SW480 (cell line): ENCODE measurements around the gene PCIF1.
"Not testable (repeated sequence)": the region's sequence is repeated elsewhere in the genome, so short reads cannot be mapped to it uniquely, and the experiment has no call there.

Experiments
- DNase-seq: peaks from one replicate; pipeline ENCODE4 v3.0.0-alpha.2; 2016; ENCODE audit warnings: low spot score

PCIF1 gene

GRCh38 chr20:45947110-45947866, 12.8 kb downstream of the PCIF1 start:
- DNase-seq, result no peak

- DNase-seq, result no peak
Observed at GRCh38 chr20:45948261-45948733, 13.8 kb downstream of the PCIF1 start.

- no peak for DNase-seq
Observed at GRCh38 chr20:45948742-45949541, 14.5 kb downstream of the PCIF1 start.

GRCh38 chr20:45949542-45950329, 15.3 kb downstream of the PCIF1 start:
- no peak for DNase-seq

GRCh38 chr20:45950330-45950646, 15.8 kb downstream of the PCIF1 start:
- no peak for DNase-seq

GRCh38 chr20:45951925-45952834, 17.7 kb downstream of the PCIF1 start:
- DNase-seq, result no peak

GRCh38 chr20:45952861-45953260, 18.4 kb downstream of the PCIF1 start:
- no peak for DNase-seq

GRCh38 chr20:45953672-45954071, 19.2 kb downstream of the PCIF1 start:
- DNase-seq, result no peak

- not testable (repeated sequence) for DNase-seq
Observed at GRCh38 chr20:45956326-45956725, 21.8 kb downstream of the PCIF1 start.

GRCh38 chr20:45957021-45957941, 22.8 kb downstream of the PCIF1 start:
- DNase-seq, result no peak

- no peak for DNase-seq
Observed at GRCh38 chr20:45958593-45958992, 24.1 kb downstream of the PCIF1 start.

GRCh38 chr20:45959126-45959525, 24.6 kb downstream of the PCIF1 start:
- DNase-seq, result no peak

- DNase-seq, result no peak
Observed at GRCh38 chr20:45959956-45960630, 25.6 kb downstream of the PCIF1 start.

- no peak for DNase-seq
Observed at GRCh38 chr20:45962031-45962755, 27.7 kb downstream of the PCIF1 start.

- peak; percentile 97 for DNase-seq
Observed at GRCh38 chr20:45963059-45964005, 28.8 kb downstream of the PCIF1 start.

GRCh38 chr20:45964006-45964400, 29.5 kb downstream of the PCIF1 start:
- no peak for DNase-seq

GRCh38 chr20:45965169-45966002, 30.9 kb downstream of the PCIF1 start:
- no peak for DNase-seq
